Measurements from ENCODE around the gene GPC5.

The GPC5 gene

GRCh38 chr13:91934354-91934753 lies 535.9 kb downstream of the GPC5 start:
- Histone ChIP-seq H3K27ac (ENCODE audit: low read depth, low read length) (no peak overlapping the region), H3K4me1 (ENCODE audit: insufficient read depth, low read length) (no peaks in the 10 kb centered on the region), H3K4me3 (ENCODE audit: low read length) (no peak overlapping the region), H3K36me3 (ENCODE audit: insufficient read depth, low read length) (no peaks in the 10 kb centered on the region), H3K9ac (ENCODE audit: low read depth, low read length) (no peak overlapping the region), H3K9me3 (ENCODE audit: insufficient read depth, low read depth, low read length) (no peaks in the 10 kb centered on the region), H3K27me3 (ENCODE audit: insufficient read depth, low read length) (no peaks in the 10 kb centered on the region)
- 100% methylated on average over 3 of the region's 4 CpGs for WGBS

- Histone ChIP-seq H3K9me3 (ENCODE audit: insufficient read depth, low read depth, low read length) (no peaks in the 10 kb centered on the region), H3K27ac (ENCODE audit: low read depth, low read length) (no peak overlapping the region), H3K4me3 (ENCODE audit: low read length) (no peak overlapping the region), H3K4me1 (ENCODE audit: insufficient read depth, low read length) (no peaks in the 10 kb centered on the region), H3K9ac (ENCODE audit: low read depth, low read length) (no peak overlapping the region), H3K36me3 (ENCODE audit: insufficient read depth, low read length) (no peaks in the 10 kb centered on the region), H3K27me3 (ENCODE audit: insufficient read depth, low read length) (no peaks in the 10 kb centered on the region)
- 67% methylated on average over 5 of the region's 7 CpGs for WGBS
Measured at GRCh38 chr13:91946498-91947070, 548.2 kb downstream of the GPC5 start.

DNA sequence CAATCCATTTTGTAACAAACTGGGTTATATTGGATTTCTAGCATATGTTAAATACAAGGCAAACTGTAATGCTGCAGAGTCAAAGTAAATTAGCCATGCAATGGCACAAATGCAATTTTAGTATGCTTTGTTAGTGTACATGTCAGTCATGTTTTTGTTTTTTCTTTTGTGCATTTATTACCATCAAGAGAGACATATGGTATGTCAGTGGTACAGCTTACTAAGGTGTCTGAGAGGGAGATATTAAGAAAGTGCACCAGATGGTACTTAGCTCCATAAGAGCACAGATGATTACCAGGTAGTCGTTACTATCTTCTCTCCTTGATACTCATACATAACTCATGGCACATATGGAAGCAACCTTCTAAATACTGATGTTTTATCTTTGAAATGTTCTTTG lies 550.3 kb downstream of the GPC5 start:
- WGBS = 67% methylated on average over 1 of the region's 1 CpG
- Histone ChIP-seq H3K27ac (ENCODE audit: low read depth, low read length) (no peak overlapping the region), H3K36me3 (ENCODE audit: insufficient read depth, low read length) (no peaks in the 10 kb centered on the region)

GRCh38 chr13:91950803-91951202 lies 552.4 kb downstream of the GPC5 start:
- Histone ChIP-seq H3K4me1 (ENCODE audit: insufficient read depth, low read length) (no peaks in the 10 kb centered on the region), H3K27ac (ENCODE audit: low read depth, low read length) (no peak overlapping the region), H3K27me3 (ENCODE audit: insufficient read depth, low read length) (no peaks in the 10 kb centered on the region), H3K9ac (ENCODE audit: low read depth, low read length) (no peak overlapping the region), H3K9me3 (ENCODE audit: insufficient read depth, low read depth, low read length) (no peaks in the 10 kb centered on the region), H3K4me3 (ENCODE audit: low read length) (no peak overlapping the region), H3K36me3 (ENCODE audit: insufficient read depth, low read length) (no peaks in the 10 kb centered on the region)
- 91% methylated on average over 1 of the region's 1 CpG for WGBS

More for the DNA sequence above, 550.3 kb downstream of the GPC5 start:
- Histone ChIP-seq H3K9ac (ENCODE audit: low read depth, low read length) (no peak overlapping the region), H3K9me3 (ENCODE audit: insufficient read depth, low read depth, low read length) (no peaks in the 10 kb centered on the region), H3K27me3 (ENCODE audit: insufficient read depth, low read length) (no peaks in the 10 kb centered on the region), H3K4me1 (ENCODE audit: insufficient read depth, low read length) (no peaks in the 10 kb centered on the region), H3K4me3 (ENCODE audit: low read length) (no peak overlapping the region)

GRCh38 chr13:91955546-91956355 lies 557.3 kb downstream of the GPC5 start:
- Histone ChIP-seq H3K9me3 (ENCODE audit: insufficient read depth, low read depth, low read length) (no peaks in the 10 kb centered on the region), H3K4me3 (ENCODE audit: low read length) (no peak overlapping the region), H3K36me3 (ENCODE audit: insufficient read depth, low read length) (no peaks in the 10 kb centered on the region), H3K9ac (ENCODE audit: low read depth, low read length) (no peak overlapping the region), H3K4me1 (ENCODE audit: insufficient read depth, low read length) (no peaks in the 10 kb centered on the region), H3K27me3 (ENCODE audit: insufficient read depth, low read length) (no peaks in the 10 kb centered on the region), H3K27ac (ENCODE audit: low read depth, low read length) (no peak overlapping the region)
- 96% methylated on average over 1 of the region's 1 CpG for WGBS

GRCh38 chr13:91960947-91961346 lies 562.5 kb downstream of the GPC5 start:
- no CpG with 5 or more reads among the region's 1 CpG for WGBS
- H3K27me3 ChIP-seq (ENCODE audit: insufficient read depth, low read length) = no peaks in the 10 kb centered on the region
- H3K27ac ChIP-seq (ENCODE audit: low read depth, low read length) = no peak overlapping the region
- no peaks in the 10 kb centered on the region for H3K4me1 ChIP-seq (ENCODE audit: insufficient read depth, low read length)
- H3K4me3 ChIP-seq (ENCODE audit: low read length) = no peak overlapping the region
- no peak overlapping the region for H3K9ac ChIP-seq (ENCODE audit: low read depth, low read length)
- no peaks in the 10 kb centered on the region for H3K36me3 ChIP-seq (ENCODE audit: insufficient read depth, low read length)
- no peaks in the 10 kb centered on the region for H3K9me3 ChIP-seq (ENCODE audit: insufficient read depth, low read depth, low read length)

DNA sequence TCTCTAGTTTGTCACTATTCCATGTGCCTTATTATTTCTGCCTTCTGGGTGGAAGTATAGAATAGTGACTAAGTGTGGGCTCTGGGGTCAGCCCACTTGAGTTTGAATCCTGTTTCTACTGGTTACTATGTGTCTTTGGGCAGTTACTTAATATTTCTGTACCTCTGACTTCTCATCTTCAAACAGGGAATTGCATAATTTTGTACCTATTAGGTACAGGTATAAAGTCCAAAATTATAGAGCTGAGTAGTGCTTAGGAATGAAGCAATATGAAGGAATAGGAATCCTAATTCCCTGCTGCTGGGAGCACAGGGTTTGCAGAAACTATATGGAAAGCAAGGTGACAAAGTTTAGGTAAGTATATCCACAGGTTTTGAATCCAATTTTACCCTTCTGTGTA lies 564.5 kb downstream of the GPC5 start:
- no peaks in the 10 kb centered on the region for H3K27me3 ChIP-seq (ENCODE audit: insufficient read depth, low read length)
- no peak overlapping the region for H3K27ac ChIP-seq (ENCODE audit: low read depth, low read length)
- no peak overlapping the region for H3K4me3 ChIP-seq (ENCODE audit: low read length)
- no peaks in the 10 kb centered on the region for H3K36me3 ChIP-seq (ENCODE audit: insufficient read depth, low read length)
- H3K9ac ChIP-seq (ENCODE audit: low read depth, low read length) = no peak overlapping the region
- no peaks in the 10 kb centered on the region for H3K9me3 ChIP-seq (ENCODE audit: insufficient read depth, low read depth, low read length)
- H3K4me1 ChIP-seq (ENCODE audit: insufficient read depth, low read length) = no peaks in the 10 kb centered on the region

DNA sequence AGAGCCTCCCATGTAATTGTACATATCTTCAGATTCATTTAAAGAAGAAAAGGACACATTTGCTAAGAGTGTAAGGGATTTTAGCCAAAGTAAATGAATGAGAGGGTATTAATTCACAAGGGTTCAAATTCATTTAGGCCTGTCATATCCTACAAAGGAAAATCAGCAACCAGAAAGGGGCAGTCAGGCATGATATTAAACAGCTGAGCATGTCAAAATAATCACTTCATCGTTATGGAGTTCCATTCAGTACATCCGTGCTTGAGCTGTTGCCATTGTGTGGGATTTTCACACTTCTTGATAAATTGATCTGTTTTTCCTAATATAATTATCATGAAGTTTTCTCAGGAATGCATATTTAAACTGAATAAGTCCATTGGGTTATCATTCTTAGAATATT lies 567.1 kb downstream of the GPC5 start:
- H3K36me3 ChIP-seq (ENCODE audit: insufficient read depth, low read length) = no peaks in the 10 kb centered on the region
- H3K9ac ChIP-seq (ENCODE audit: low read depth, low read length) = no peak overlapping the region
- H3K27me3 ChIP-seq (ENCODE audit: insufficient read depth, low read length) = no peaks in the 10 kb centered on the region
- 86% methylated on average over 2 of the region's 2 CpGs for whole genome bisulfite sequencing
- H3K9me3 ChIP-seq (ENCODE audit: insufficient read depth, low read depth, low read length) = no peaks in the 10 kb centered on the region
- no peak overlapping the region for H3K27ac ChIP-seq (ENCODE audit: low read depth, low read length)
- H3K4me1 ChIP-seq (ENCODE audit: insufficient read depth, low read length) = no peaks in the 10 kb centered on the region
- H3K4me3 ChIP-seq (ENCODE audit: low read length) = no peak overlapping the region

GRCh38 chr13:91978571-91978970 lies 580.1 kb downstream of the GPC5 start:
- H3K9me3 ChIP-seq (ENCODE audit: insufficient read depth, low read depth, low read length) = 0 out of 2 replicates have a peak, but pooled peaks cover 3% of the 10 kb centered on the region
- no peak overlapping the region for H3K4me3 ChIP-seq (ENCODE audit: low read length)
- H3K27me3 ChIP-seq (ENCODE audit: insufficient read depth, low read length) = no peaks in the 10 kb centered on the region
- no peak overlapping the region for H3K27ac ChIP-seq (ENCODE audit: low read depth, low read length)
- no peak overlapping the region for H3K9ac ChIP-seq (ENCODE audit: low read depth, low read length)
- H3K36me3 ChIP-seq (ENCODE audit: insufficient read depth, low read length) = no peaks in the 10 kb centered on the region
- no peaks in the 10 kb centered on the region for H3K4me1 ChIP-seq (ENCODE audit: insufficient read depth, low read length)

DNA sequence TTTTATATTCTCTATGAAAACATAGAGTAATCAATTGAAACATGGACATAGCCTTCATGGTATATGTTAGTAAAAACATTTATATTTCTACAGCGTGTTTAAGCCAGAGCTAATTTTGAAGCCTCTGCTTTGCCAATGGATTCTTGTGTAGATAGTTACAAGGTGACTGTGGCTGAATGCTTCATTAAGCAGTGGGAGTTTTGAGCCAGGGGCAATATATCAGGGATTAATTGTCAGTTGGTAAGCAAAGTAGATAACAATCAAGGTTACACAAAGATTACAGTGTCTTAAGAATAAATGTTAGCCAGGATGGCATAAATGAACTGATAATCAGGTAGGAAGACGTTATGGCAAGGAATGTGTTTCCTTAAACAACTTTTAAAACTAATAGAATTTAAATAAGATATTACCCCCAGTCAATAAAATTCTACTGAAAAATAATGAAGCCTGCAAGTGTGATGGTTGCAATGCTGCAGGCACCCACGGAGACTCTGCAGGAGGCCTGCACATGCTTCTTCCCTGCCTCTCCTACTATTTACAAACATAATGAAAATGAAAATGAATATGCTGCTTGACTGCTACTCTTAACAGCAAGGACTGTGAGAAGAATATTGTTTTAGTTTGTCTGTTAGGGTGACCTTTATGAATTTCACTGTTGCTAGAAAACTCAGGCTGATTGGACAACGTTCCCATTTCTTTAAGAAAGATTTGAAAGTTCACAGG lies 588.5 kb downstream of the GPC5 start:
- no peak overlapping the region for H3K4me3 ChIP-seq (ENCODE audit: low read length)
- H3K27ac ChIP-seq (ENCODE audit: low read depth, low read length) = no peak overlapping the region
- no peaks in the 10 kb centered on the region for H3K36me3 ChIP-seq (ENCODE audit: insufficient read depth, low read length)
- no peaks in the 10 kb centered on the region for H3K27me3 ChIP-seq (ENCODE audit: insufficient read depth, low read length)
- H3K4me1 ChIP-seq (ENCODE audit: insufficient read depth, low read length) = no peaks in the 10 kb centered on the region
- no peak overlapping the region for H3K9ac ChIP-seq (ENCODE audit: low read depth, low read length)
- no peaks in the 10 kb centered on the region for H3K9me3 ChIP-seq (ENCODE audit: insufficient read depth, low read depth, low read length)
- 88% methylated on average over 2 of the region's 4 CpGs for WGBS

- H3K27ac ChIP-seq (ENCODE audit: low read depth, low read length) = no peak overlapping the region
- WGBS = 96% methylated on average over 2 of the region's 3 CpGs
- H3K9me3 ChIP-seq (ENCODE audit: insufficient read depth, low read depth, low read length) = no peaks in the 10 kb centered on the region
- no peaks in the 10 kb centered on the region for H3K27me3 ChIP-seq (ENCODE audit: insufficient read depth, low read length)
- no peak overlapping the region for H3K4me3 ChIP-seq (ENCODE audit: low read length)
- H3K4me1 ChIP-seq (ENCODE audit: insufficient read depth, low read length) = no peaks in the 10 kb centered on the region
- no peaks in the 10 kb centered on the region for H3K36me3 ChIP-seq (ENCODE audit: insufficient read depth, low read length)
- no peak overlapping the region for H3K9ac ChIP-seq (ENCODE audit: low read depth, low read length)
Measured at GRCh38 chr13:91988331-91988730, 589.9 kb downstream of the GPC5 start.

Measured in HUES64 (cell line).